Measurements from ENCODE around the gene INS.
"Not testable (repeated sequence)": the region's sequence is repeated elsewhere in the genome, so short reads cannot be mapped to it uniquely, and the experiment has no call there.

The INS gene

DNA sequence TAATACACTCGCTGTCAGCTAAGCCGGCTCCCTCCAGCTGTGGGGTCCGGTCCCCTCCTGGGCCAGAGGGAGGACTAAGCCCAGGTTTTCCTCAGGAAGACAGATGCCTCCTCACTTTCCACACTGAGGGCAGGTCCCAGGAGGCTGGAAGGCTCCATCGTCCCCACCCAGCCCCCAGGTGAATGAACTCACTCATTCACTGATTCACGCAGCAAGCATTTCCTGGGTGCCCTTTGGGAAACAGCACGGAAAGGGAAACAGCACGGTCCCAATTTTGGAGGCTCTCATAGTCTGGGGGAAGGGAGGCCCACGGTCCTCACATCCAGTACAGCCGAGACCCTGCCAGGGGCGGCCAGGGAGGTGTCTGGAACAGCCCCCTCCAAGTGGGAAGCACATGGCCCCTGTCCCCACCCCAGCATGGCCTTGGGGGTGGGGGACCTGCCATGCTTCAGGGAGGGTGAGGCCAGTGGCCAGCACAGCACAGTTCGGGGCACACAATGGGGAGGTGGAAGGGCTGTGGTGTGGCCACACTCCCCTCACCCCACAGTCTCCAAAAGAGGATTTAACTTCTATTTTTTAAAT, 19.9 kb upstream of the INS start:
- H3K36me3 ChIP-seq (ENCODE audit: control insufficient read depth, insufficient read depth, low read length), result no peaks in the 10 kb centered on the region
- no peaks in the 10 kb centered on the region for H3K9me3 ChIP-seq (ENCODE audit: control insufficient read depth, low read length)
- H3K4me3 ChIP-seq (ENCODE audit: insufficient read depth, low read depth, low read length, poor library complexity, severe bottlenecking), result no peak overlapping the region
- no peaks in the 10 kb centered on the region for H3K4me1 ChIP-seq (ENCODE audit: control insufficient read depth, insufficient read depth, low read length, poor library complexity, severe bottlenecking)
- no peaks in the 10 kb centered on the region for H3K27me3 ChIP-seq (replicated peaks; ENCODE audit: control insufficient read depth, insufficient read depth, low read length, poor library complexity, severe bottlenecking)
- no peak overlapping the region for H3K27ac ChIP-seq (ENCODE audit: insufficient read depth, low read length, poor library complexity, severe bottlenecking)
- no peak for DNase-seq

DNA sequence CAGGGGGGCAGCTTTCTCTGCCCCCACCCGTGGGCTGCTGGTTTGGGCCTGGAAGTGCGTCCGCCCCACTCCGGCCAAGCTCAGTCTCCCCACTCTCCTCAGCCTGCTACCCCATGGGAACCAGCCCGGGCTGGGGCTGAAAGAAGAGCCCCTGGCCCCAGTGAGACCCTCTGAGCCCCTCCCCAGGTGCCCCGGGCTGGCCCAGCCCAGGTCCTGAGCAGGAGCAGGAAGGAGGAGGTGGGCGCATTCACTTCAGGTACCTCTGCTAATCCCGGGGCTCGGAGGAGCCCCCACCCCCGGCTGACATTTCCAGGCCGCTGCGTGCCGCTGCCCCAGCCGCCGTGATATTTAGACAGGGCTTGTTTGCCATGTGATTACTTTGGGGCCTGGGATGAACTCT, 19.3 kb upstream of the INS start:
- Histone ChIP-seq H3K9me3 (ENCODE audit: control insufficient read depth, low read length) (no peaks in the 10 kb centered on the region), H3K27ac (ENCODE audit: insufficient read depth, low read length, poor library complexity, severe bottlenecking) (no peak overlapping the region), H3K27me3 (replicated peaks; ENCODE audit: control insufficient read depth, insufficient read depth, low read length, poor library complexity, severe bottlenecking) (no peaks in the 10 kb centered on the region)

DNA sequence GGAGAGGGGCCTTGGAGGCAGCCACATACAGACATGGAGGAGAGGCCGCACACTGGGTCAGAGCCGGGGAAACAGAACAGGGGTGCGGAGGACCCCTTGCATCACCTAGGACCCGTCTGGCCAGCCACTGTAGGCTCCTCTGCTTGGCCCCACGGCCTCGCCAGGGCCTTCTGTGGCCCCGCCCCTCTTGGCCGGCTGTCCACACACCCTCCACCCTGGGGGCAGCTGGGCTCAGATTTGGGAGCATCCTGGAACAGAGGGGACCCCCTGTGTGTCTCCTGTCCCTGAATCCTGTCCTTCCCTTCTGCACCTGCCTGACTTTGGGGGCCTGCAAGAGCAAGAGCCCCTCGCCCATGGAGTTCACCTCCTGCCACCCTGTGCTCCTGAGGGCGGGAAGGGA, 18.5 kb upstream of the INS start:
- Histone ChIP-seq H3K4me1 (ENCODE audit: control insufficient read depth, insufficient read depth, low read length, poor library complexity, severe bottlenecking) (no peaks in the 10 kb centered on the region), H3K27me3 (replicated peaks; ENCODE audit: control insufficient read depth, insufficient read depth, low read length, poor library complexity, severe bottlenecking) (no peaks in the 10 kb centered on the region), H3K27ac (ENCODE audit: insufficient read depth, low read length, poor library complexity, severe bottlenecking) (no peak overlapping the region), H3K36me3 (ENCODE audit: control insufficient read depth, insufficient read depth, low read length) (no peaks in the 10 kb centered on the region), H3K9me3 (ENCODE audit: control insufficient read depth, low read length) (no peaks in the 10 kb centered on the region), H3K4me3 (ENCODE audit: insufficient read depth, low read depth, low read length, poor library complexity, severe bottlenecking) (no peak overlapping the region)
- no peak for DNase-seq

More for the DNA sequence above, 19.3 kb upstream of the INS start:
- Histone ChIP-seq H3K4me1 (ENCODE audit: control insufficient read depth, insufficient read depth, low read length, poor library complexity, severe bottlenecking) (no peaks in the 10 kb centered on the region), H3K36me3 (ENCODE audit: control insufficient read depth, insufficient read depth, low read length) (no peaks in the 10 kb centered on the region), H3K4me3 (ENCODE audit: insufficient read depth, low read depth, low read length, poor library complexity, severe bottlenecking) (no peak overlapping the region)
- no peak for DNase-seq

DNA sequence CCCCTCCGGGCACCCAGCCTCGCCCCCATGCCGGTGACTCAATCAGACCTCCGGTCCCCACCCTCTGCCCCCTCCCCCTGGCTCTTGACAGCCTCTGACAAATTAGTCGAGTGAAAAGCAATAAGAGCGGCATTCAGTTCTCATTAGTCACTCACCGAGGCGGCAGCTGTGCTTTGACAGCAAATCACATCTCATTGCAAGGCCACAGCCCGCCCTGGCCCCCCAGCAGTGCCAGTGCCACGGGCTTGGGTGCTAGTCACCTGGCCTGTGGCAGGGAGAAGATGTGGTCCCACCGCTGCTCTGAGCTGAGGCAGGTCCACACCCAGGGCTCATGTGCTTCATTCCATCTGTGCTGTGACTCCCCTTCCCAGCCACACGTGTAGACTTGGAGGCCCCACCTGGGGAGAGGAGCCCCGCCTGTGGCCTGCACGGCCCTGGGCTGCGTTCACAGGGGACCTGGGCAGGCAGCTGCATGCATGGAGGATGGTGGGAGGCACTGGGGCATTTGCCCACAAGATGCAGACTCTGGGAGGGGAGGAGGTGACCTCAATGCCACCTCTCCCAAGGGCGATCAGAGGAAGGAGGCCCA, 18.0 kb upstream of the INS start:
- H3K36me3 ChIP-seq (ENCODE audit: control insufficient read depth, insufficient read depth, low read length), result no peaks in the 10 kb centered on the region
- no peak for DNase-seq
- no peaks in the 10 kb centered on the region for H3K4me1 ChIP-seq (ENCODE audit: control insufficient read depth, insufficient read depth, low read length, poor library complexity, severe bottlenecking)
- no peak overlapping the region for H3K27ac ChIP-seq (ENCODE audit: insufficient read depth, low read length, poor library complexity, severe bottlenecking)
- no peak overlapping the region for H3K4me3 ChIP-seq (ENCODE audit: insufficient read depth, low read depth, low read length, poor library complexity, severe bottlenecking)
- H3K27me3 ChIP-seq (replicated peaks; ENCODE audit: control insufficient read depth, insufficient read depth, low read length, poor library complexity, severe bottlenecking), result no peaks in the 10 kb centered on the region
- no peaks in the 10 kb centered on the region for H3K9me3 ChIP-seq (ENCODE audit: control insufficient read depth, low read length)

DNA sequence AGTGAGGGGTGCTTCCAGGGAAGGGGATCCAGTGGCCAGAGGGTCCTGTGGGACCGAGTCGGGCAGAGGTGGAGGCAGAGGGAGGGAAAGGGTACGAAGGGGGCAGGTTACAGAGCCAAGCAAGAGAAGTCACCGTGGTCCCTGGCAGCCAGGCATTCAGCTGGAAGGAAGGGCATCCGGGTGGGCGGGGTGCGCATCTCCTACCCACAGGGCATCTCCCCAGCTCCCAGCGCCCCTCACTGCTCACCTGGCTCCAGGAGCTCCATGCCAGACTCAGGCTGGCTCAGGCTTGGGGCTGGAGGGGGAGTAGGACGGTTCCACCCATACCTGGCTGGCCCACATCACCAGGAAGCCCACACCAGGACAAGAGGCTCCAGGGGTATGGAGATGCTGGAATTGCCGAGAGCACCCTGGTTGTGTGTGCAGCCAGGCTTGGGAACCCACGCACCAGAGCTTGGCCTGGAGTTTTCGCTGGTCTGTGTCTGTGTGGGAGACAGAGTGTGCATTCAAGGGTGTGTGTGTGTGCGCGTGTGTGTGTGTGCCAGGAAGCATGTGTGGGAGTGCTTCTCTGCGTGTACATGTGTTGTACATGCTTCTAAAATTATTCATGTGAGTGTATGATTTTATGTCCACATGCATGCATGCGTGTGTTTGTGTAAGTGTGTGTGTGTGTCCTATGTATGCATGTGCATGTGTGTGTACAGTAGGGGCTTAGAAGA, 17.2 kb upstream of the INS start:
- not testable (repeated sequence) for H3K27me3 ChIP-seq (replicated peaks; ENCODE audit: control insufficient read depth, insufficient read depth, low read length, poor library complexity, severe bottlenecking); H3K4me1 ChIP-seq (ENCODE audit: control insufficient read depth, insufficient read depth, low read length, poor library complexity, severe bottlenecking); DNase-seq; H3K36me3 ChIP-seq (ENCODE audit: control insufficient read depth, insufficient read depth, low read length); H3K4me3 ChIP-seq (ENCODE audit: insufficient read depth, low read depth, low read length, poor library complexity, severe bottlenecking); H3K27ac ChIP-seq (ENCODE audit: insufficient read depth, low read length, poor library complexity, severe bottlenecking); H3K9me3 ChIP-seq (ENCODE audit: control insufficient read depth, low read length)

DNA sequence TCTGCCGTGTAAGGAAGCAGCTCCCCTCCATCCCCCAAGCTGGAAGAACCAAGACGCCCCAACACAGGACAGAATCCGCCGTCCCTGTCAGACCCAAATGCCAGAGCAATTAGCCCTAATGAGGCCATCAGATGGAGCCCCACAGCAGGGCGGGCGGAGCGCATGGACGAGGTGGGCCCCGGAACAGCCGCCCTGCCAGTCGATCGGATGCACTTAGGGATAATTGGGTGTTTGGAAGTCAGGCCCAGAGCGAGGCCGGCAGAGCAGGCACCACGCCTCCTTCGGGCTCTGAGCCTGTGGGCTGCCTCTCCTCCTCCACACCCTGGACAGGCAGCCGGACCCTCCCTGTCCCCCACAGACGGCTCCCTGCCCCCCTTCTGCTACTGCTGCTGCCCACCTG, 16.1 kb upstream of the INS start:
- no peaks in the 10 kb centered on the region for H3K27me3 ChIP-seq (replicated peaks; ENCODE audit: control insufficient read depth, insufficient read depth, low read length, poor library complexity, severe bottlenecking)
- H3K27ac ChIP-seq (ENCODE audit: insufficient read depth, low read length, poor library complexity, severe bottlenecking), result no peak overlapping the region
- H3K4me3 ChIP-seq (ENCODE audit: insufficient read depth, low read depth, low read length, poor library complexity, severe bottlenecking), result no peak overlapping the region
- H3K36me3 ChIP-seq (ENCODE audit: control insufficient read depth, insufficient read depth, low read length), result no peaks in the 10 kb centered on the region
- DNase-seq, result no peak
- no peaks in the 10 kb centered on the region for H3K4me1 ChIP-seq (ENCODE audit: control insufficient read depth, insufficient read depth, low read length, poor library complexity, severe bottlenecking)
- H3K9me3 ChIP-seq (ENCODE audit: control insufficient read depth, low read length), result no peaks in the 10 kb centered on the region

DNA sequence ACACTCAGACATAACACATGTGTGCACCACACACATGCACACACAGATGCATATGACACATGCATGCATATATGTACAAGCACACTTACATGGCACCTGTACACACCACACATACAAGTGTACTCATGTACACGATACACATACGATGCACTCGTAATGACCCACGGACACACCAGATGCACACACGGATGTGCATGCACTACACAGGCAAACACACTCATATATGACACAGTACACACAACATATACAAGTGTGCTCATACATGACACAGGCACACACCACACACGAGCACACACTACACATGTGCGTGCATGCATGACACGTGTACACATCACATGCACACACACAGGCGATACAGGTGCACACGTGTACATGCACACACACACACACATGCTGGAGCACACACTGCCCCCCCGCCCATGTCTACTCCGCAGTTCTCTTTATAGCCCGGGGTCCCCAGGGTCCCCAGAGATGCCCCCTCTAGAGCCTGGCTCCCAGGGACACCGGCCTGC, 15.4 kb upstream of the INS start:
- Histone ChIP-seq H3K4me1 (ENCODE audit: control insufficient read depth, insufficient read depth, low read length, poor library complexity, severe bottlenecking) (no peaks in the 10 kb centered on the region), H3K4me3 (ENCODE audit: insufficient read depth, low read depth, low read length, poor library complexity, severe bottlenecking) (no peak overlapping the region), H3K27me3 (replicated peaks; ENCODE audit: control insufficient read depth, insufficient read depth, low read length, poor library complexity, severe bottlenecking) (no peaks in the 10 kb centered on the region), H3K27ac (ENCODE audit: insufficient read depth, low read length, poor library complexity, severe bottlenecking) (no peak overlapping the region), H3K9me3 (ENCODE audit: control insufficient read depth, low read length) (no peaks in the 10 kb centered on the region), H3K36me3 (ENCODE audit: control insufficient read depth, insufficient read depth, low read length) (no peaks in the 10 kb centered on the region)
- no peak for DNase-seq

DNA sequence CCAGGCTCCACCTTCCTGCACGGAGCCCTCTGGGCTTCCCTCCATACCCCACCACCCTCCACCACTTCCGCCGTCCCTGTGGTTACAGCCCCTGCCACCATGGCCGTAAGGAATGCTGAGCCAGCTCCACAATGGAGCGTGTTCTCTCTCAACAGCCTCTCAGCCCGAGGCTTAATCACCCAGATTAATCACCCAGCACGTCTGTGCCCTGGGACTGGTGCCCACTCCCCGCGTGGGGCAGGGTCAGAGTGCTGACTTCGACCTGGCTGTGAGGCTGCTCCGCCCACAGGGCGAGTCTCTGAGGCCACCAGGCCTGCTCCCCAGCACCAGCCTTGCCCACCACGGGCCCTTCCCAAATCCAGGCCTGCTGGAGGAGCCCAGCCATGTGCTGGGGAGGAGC, 14.7 kb upstream of the INS start:
- DNase-seq, result no peak
- Histone ChIP-seq H3K4me1 (ENCODE audit: control insufficient read depth, insufficient read depth, low read length, poor library complexity, severe bottlenecking) (no peaks in the 10 kb centered on the region), H3K36me3 (ENCODE audit: control insufficient read depth, insufficient read depth, low read length) (no peaks in the 10 kb centered on the region), H3K27ac (ENCODE audit: insufficient read depth, low read length, poor library complexity, severe bottlenecking) (no peak overlapping the region), H3K4me3 (ENCODE audit: insufficient read depth, low read depth, low read length, poor library complexity, severe bottlenecking) (no peak overlapping the region), H3K27me3 (replicated peaks; ENCODE audit: control insufficient read depth, insufficient read depth, low read length, poor library complexity, severe bottlenecking) (no peaks in the 10 kb centered on the region), H3K9me3 (ENCODE audit: control insufficient read depth, low read length) (no peaks in the 10 kb centered on the region)

DNA sequence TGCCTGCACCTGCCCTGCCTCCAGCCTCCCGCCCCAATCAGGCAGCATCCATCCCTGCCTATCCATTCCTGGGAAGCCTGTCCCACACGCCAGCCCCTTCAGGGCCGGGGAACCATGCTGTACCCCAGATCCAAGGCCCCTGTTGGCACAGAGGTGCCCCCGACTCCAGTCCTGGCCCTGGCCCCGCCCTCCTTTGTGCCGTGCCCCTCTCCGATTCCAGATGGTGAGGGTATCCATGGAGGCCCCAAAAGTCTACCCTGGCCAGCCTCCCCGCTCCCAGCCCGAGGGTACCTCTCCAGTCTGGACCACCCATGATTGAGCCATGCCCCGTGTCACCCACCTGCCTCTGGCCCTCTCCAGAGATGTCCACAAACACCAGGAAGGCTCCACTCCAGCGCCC, 13.4 kb upstream of the INS start:
- H3K4me3 ChIP-seq (ENCODE audit: insufficient read depth, low read depth, low read length, poor library complexity, severe bottlenecking), result no peak overlapping the region
- H3K4me1 ChIP-seq (ENCODE audit: control insufficient read depth, insufficient read depth, low read length, poor library complexity, severe bottlenecking), result no peaks in the 10 kb centered on the region
- H3K27me3 ChIP-seq (replicated peaks; ENCODE audit: control insufficient read depth, insufficient read depth, low read length, poor library complexity, severe bottlenecking), result no peaks in the 10 kb centered on the region
- no peak overlapping the region for H3K27ac ChIP-seq (ENCODE audit: insufficient read depth, low read length, poor library complexity, severe bottlenecking)
- H3K9me3 ChIP-seq (ENCODE audit: control insufficient read depth, low read length), result no peaks in the 10 kb centered on the region
- H3K36me3 ChIP-seq (ENCODE audit: control insufficient read depth, insufficient read depth, low read length), result no peaks in the 10 kb centered on the region
- no peak for DNase-seq

DNA sequence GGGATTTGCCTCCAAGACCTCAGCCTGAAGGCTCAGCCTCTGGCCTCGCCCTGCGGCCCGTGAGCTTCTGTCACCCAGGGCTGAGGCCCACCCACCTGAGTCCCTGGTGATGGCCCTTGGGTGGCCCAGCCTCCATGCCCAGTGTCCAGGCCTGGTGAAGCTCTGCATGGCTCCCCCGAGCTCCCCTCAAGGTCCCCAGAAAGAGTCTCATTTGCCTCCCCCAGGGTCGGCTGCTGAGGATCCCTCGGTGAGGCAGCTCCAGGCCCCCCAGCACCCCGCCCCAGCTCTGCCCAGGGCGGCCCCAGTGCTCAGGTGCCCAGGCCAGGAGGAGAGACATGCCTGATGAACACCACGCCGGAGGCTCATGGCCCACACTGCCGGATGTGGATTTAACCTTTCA, 12.8 kb upstream of the INS start:
- no peaks in the 10 kb centered on the region for H3K27me3 ChIP-seq (replicated peaks; ENCODE audit: control insufficient read depth, insufficient read depth, low read length, poor library complexity, severe bottlenecking)

More for the DNA sequence above, 12.8 kb upstream of the INS start:
- Histone ChIP-seq H3K36me3 (ENCODE audit: control insufficient read depth, insufficient read depth, low read length) (no peaks in the 10 kb centered on the region), H3K4me1 (ENCODE audit: control insufficient read depth, insufficient read depth, low read length, poor library complexity, severe bottlenecking) (no peaks in the 10 kb centered on the region), H3K27ac (ENCODE audit: insufficient read depth, low read length, poor library complexity, severe bottlenecking) (no peak overlapping the region), H3K4me3 (ENCODE audit: insufficient read depth, low read depth, low read length, poor library complexity, severe bottlenecking) (no peak overlapping the region), H3K9me3 (ENCODE audit: control insufficient read depth, low read length) (no peaks in the 10 kb centered on the region)
- DNase-seq, result no peak
